Measurements from ENCODE around the gene PTPN23. TPM values are rescaled to one million over a fixed set of nuclear protein-coding genes. Genes with fewer than 3 reads are reported as not detected.
A peak's percentile ranks its signal among the peaks of the same experiment; 100 is the strongest.

PTPN23 gene
- total RNA-seq, 1 donor: 30.0 TPM

GRCh38 chr3:47378869-47379268, 2.0 kb upstream of the PTPN23 start:
- no peak overlapping the region for H2AFZ ChIP-seq (ENCODE audit: low read length)
- TF ChIP-seq, protein P1, sequence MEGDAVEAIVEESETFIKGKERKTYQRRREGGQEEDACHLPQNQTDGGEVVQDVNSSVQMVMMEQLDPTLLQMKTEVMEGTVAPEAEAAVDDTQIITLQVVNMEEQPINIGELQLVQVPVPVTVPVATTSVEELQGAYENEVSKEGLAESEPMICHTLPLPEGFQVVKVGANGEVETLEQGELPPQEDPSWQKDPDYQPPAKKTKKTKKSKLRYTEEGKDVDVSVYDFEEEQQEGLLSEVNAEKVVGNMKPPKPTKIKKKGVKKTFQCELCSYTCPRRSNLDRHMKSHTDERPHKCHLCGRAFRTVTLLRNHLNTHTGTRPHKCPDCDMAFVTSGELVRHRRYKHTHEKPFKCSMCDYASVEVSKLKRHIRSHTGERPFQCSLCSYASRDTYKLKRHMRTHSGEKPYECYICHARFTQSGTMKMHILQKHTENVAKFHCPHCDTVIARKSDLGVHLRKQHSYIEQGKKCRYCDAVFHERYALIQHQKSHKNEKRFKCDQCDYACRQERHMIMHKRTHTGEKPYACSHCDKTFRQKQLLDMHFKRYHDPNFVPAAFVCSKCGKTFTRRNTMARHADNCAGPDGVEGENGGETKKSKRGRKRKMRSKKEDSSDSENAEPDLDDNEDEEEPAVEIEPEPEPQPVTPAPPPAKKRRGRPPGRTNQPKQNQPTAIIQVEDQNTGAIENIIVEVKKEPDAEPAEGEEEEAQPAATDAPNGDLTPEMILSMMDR (IDR thresholded peaks at IDR 0.05; ENCODE audit: extremely low read depth, low read depth, low read length): no peak
- H3K27ac ChIP-seq (ENCODE audit: low read depth, low read length): no peak overlapping the region
- H3K36me3 ChIP-seq (ENCODE audit: insufficient read depth, low read length): no peaks in the 10 kb centered on the region
- H3K79me2 ChIP-seq (ENCODE audit: insufficient read depth, low read length): peaks cover 47% of the 10 kb centered on the region
- peaks cover 27% of the 10 kb centered on the region for H4K20me1 ChIP-seq (ENCODE audit: insufficient read depth, low read length)
- H3K4me1 ChIP-seq (ENCODE audit: insufficient read depth, low read length): peaks cover 14% of the 10 kb centered on the region
- no peak overlapping the region for H3K4me2 ChIP-seq (ENCODE audit: insufficient read depth, low read length)
- no peak for DNase-seq (ENCODE audit: insufficient read length, low spot score, missing footprints)
- no peaks in the 10 kb centered on the region for H3K27me3 ChIP-seq (ENCODE audit: insufficient read depth, low read length)
- no peak overlapping the region for H3K4me3 ChIP-seq (ENCODE audit: insufficient read depth, low read length)
- H3K9me3 ChIP-seq (ENCODE audit: low read depth, low read length): no peaks in the 10 kb centered on the region

DNA sequence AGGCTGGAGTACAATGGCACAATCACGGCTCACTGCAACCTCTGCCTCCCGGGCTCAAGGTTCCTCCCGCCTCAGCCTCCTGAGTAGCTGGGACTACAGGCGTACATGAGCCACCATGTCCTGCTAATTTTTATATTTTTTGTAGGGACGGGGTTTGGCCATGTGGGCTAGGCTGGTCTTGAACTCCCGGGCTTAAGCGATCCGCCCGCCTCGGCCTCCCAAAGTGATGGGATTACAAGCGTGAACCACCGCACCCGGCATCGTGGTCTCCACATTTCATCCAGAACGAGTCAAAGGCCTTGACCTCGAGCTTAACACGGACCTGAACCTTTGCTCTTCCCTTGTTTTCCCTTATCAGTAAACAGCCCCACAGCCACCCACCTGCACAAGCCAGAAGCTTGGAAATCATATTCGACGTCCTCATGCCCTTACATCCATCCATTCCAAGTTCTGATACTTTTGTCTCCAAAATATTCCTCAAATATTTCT, 1.4 kb upstream of the PTPN23 start:
- peak overlapping the region; percentile 99 for H3K4me2 ChIP-seq (ENCODE audit: insufficient read depth, low read length)
- H3K36me3 ChIP-seq (ENCODE audit: insufficient read depth, low read length): no peaks in the 10 kb centered on the region
- H3K9me3 ChIP-seq (ENCODE audit: low read depth, low read length): no peaks in the 10 kb centered on the region
- no peak overlapping the region for H3K27ac ChIP-seq (ENCODE audit: low read depth, low read length)
- H4K20me1 ChIP-seq (ENCODE audit: insufficient read depth, low read length): peaks cover 28% of the 10 kb centered on the region
- H3K4me3 ChIP-seq (ENCODE audit: insufficient read depth, low read length): peak overlapping the region; percentile 94
- H3K79me2 ChIP-seq (ENCODE audit: insufficient read depth, low read length): peaks cover 53% of the 10 kb centered on the region
- H2AFZ ChIP-seq (ENCODE audit: low read length): no peak overlapping the region
- peaks cover 14% of the 10 kb centered on the region for H3K4me1 ChIP-seq (ENCODE audit: insufficient read depth, low read length)
- DNase-seq (ENCODE audit: insufficient read length, low spot score, missing footprints): no peak
- TF ChIP-seq, protein P1 (IDR thresholded peaks at IDR 0.05; ENCODE audit: extremely low read depth, low read depth, low read length): no peak
- H3K27me3 ChIP-seq (ENCODE audit: insufficient read depth, low read length): no peaks in the 10 kb centered on the region

DNA sequence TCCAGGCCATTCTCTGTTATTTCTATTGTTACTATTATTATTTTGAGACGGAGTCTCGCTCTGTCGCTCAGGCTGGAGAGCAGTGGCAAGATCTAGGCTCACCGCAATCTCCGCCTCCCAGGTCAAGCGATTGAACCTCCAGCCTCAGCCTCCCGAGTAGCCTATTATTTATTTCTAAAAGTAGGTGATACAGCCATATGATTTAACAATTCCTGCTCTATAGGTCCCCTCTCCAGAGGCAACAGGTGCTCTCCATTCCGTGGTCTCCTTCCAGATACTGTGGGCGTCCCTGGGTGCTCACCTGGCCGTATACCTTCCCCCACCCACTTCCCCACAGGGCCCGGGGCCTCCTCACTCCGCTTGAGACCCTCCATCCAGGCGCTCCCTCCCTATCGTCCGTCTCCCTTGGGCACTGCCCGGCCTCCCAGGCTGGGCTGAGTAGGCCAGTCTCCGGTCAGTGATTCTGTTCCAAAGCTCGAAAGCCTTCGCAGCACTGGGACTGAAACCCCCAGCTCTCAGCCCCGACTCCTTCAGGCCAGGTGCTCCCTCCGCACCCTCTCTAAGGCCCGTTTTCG, 708 bp upstream of the PTPN23 start:
- peak overlapping the region; percentile 99 for H3K4me2 ChIP-seq (ENCODE audit: insufficient read depth, low read length)
- TF ChIP-seq, protein P1 (IDR thresholded peaks at IDR 0.05; ENCODE audit: extremely low read depth, low read depth, low read length): no peak
- peak overlapping the region; percentile 94 for H3K4me3 ChIP-seq (ENCODE audit: insufficient read depth, low read length)
- no peaks in the 10 kb centered on the region for H3K27me3 ChIP-seq (ENCODE audit: insufficient read depth, low read length)
- H3K36me3 ChIP-seq (ENCODE audit: insufficient read depth, low read length): no peaks in the 10 kb centered on the region
- peaks cover 14% of the 10 kb centered on the region for H3K4me1 ChIP-seq (ENCODE audit: insufficient read depth, low read length)
- peak overlapping the region; percentile 89 for H3K27ac ChIP-seq (ENCODE audit: low read depth, low read length)
- no peaks in the 10 kb centered on the region for H3K9me3 ChIP-seq (ENCODE audit: low read depth, low read length)
- H2AFZ ChIP-seq (ENCODE audit: low read length): peak overlapping the region; percentile 90
- H3K79me2 ChIP-seq (ENCODE audit: insufficient read depth, low read length): peaks cover 59% of the 10 kb centered on the region
- no peak for DNase-seq (ENCODE audit: insufficient read length, low spot score, missing footprints)
- H4K20me1 ChIP-seq (ENCODE audit: insufficient read depth, low read length): peaks cover 33% of the 10 kb centered on the region

DNA sequence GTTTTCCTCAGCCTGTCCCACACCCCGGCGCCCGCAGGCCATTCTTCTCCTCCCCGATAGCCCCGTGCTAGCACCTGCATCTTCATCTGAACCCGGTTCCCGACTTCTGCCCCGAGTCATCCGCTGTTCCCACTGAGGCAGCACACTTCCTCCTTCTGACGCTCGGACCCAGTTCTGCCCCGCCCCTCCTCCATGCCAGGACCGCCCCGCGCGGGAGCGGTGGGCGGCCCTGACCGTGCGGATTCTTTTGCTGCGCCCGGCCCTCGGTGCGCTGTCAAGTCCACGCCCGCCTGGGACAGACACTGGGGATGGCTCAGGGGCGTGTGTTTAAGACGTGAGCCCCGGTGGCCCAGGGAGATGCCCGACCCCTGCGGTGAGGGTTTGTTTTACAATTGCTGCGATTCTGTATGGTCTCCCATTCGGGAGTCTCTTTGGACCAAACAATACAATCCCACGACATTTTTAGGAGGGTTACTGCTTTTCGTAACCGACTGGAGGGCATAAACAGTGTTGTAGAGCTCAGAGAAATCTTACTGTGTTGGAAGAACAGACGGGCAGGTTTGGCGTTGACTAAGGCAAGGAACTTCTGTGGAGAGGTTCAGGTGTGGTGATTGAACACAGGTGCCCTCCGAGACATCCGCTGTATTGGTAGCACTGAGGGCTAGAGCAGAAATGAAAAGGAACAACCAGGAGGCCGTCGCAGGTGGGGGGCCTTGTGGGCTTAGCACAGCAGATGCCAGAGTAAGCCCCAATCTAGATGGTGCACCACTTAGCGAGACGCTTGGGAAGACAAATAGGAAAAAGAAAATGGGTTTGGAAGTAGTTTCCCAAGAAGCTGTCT, 716 bp downstream of the PTPN23 start:
- DNase-seq (ENCODE audit: insufficient read length, low spot score, missing footprints): peak; percentile 97
- peak overlapping the region; percentile 99 for H3K4me2 ChIP-seq (ENCODE audit: insufficient read depth, low read length)
- H3K4me1 ChIP-seq (ENCODE audit: insufficient read depth, low read length): peaks cover 14% of the 10 kb centered on the region
- H3K36me3 ChIP-seq (ENCODE audit: insufficient read depth, low read length): peaks cover 3% of the 10 kb centered on the region
- H3K4me3 ChIP-seq (ENCODE audit: insufficient read depth, low read length): peak overlapping the region; percentile 94
- TF ChIP-seq, protein P1 (IDR thresholded peaks at IDR 0.05; ENCODE audit: extremely low read depth, low read depth, low read length): no peak
- no peaks in the 10 kb centered on the region for H3K9me3 ChIP-seq (ENCODE audit: low read depth, low read length)
- H3K27ac ChIP-seq (ENCODE audit: low read depth, low read length): peak overlapping the region; percentile 89
- peak overlapping the region; percentile 81 for H2AFZ ChIP-seq (ENCODE audit: low read length)
- H3K27me3 ChIP-seq (ENCODE audit: insufficient read depth, low read length): no peaks in the 10 kb centered on the region
- H3K79me2 ChIP-seq (ENCODE audit: insufficient read depth, low read length): peaks cover 73% of the 10 kb centered on the region
- H4K20me1 ChIP-seq (ENCODE audit: insufficient read depth, low read length): peaks cover 42% of the 10 kb centered on the region

All from osteoblast (primary cell).